ENCODE results near the gene MSRB1.
A peak's percentile ranks its signal among the peaks of the same experiment; 100 is the strongest.
"Not testable (repeated sequence)": the region's sequence is repeated elsewhere in the genome, so short reads cannot be mapped to it uniquely, and the experiment has no call there.

MSRB1 gene

DNA sequence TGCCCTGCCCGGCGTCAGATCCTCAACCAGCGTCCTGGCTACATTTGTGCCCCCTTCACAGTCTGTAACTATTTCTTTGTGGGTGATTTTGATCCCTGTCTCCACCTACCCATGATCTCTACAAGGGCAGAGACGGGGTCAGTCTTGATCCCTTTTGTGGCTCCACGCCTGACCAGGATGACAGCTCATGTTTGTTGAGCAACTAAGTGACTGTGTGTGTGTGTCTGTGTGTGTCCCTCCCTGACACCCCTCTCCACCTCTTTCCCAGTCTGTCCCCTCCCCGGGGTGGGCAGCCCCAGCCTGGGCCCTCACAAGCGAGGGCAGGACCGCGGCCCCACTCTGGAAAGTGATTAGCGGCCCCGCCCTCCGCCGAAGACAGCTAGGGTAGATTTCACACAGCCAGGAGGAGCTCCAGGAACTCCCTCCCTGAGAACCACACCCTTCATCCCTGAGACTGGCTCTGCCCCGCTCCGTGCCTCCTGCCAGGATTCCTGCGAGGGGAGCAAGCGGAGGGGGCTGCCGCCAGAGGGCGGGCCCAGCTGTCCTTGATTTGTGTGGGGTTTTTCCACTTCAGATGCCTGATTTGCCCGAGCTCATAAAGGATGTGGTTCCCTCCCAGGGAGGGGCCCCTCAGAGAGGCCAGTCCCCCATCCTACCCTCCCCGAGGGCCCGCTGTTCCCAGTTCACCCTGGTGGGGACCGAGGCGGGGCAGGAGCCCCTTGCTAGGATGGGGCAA lies 19.5 kb downstream of the MSRB1 start:
- H3K79me1 ChIP-seq (ENCODE audit: low read depth, low read length), result no peaks in the 10 kb centered on the region
- peak overlapping the region; percentile 6 for H2BK15ac ChIP-seq (ENCODE audit: low read length)
- H4K91ac ChIP-seq (ENCODE audit: low read depth, low read length, poor library complexity), result no peak overlapping the region
- WGBS, 2 donors (ENCODE audit: extremely low coverage in 2 of 2, insufficient read length in 2 of 2, insufficient replicate concordance in 1 of 2), result no CpG with 5 or more reads among the region's 24 CpGs
- no peak overlapping the region for H4K8ac ChIP-seq (ENCODE audit: low read depth, low read length)
- H2BK5ac ChIP-seq (ENCODE audit: low read length), result peak overlapping the region; percentile 30
- no peaks in the 10 kb centered on the region for H3K36me3 ChIP-seq (replicated peaks in 1 of 2; ENCODE audit: control insufficient read depth in 2 of 2, insufficient read depth in 2 of 2, low read length in 2 of 2)
- peak overlapping the region; percentile 12 for H3K4me2 ChIP-seq (ENCODE audit: insufficient read depth, low read length, poor library complexity, severe bottlenecking)
- peaks cover 15 to 23% of the 10 kb centered on the region in 2 donors for H3K4me1 ChIP-seq (ENCODE audit: control insufficient read depth in 2 of 2, insufficient read depth in 1 of 2, low read depth in 1 of 2, low read length in 2 of 2)
- H3K9ac ChIP-seq (ENCODE audit: low read depth, low read length, poor library complexity), result no peak overlapping the region
- peak overlapping the region; percentile 82 for H3K18ac ChIP-seq (ENCODE audit: low read length)
- H3K14ac ChIP-seq (ENCODE audit: low read length), result no peak overlapping the region
- H3K9me3 ChIP-seq (replicated peaks in 1 of 2; ENCODE audit: control insufficient read depth in 2 of 2, insufficient read depth in 1 of 2, low read depth in 1 of 2, low read length in 2 of 2), result peaks cover 0 to 3% of the 10 kb centered on the region in 2 donors
- H3K4me3 ChIP-seq (ENCODE audit: low read length in 2 of 2), result no peak overlapping the region
- no peak for DNase-seq (ENCODE audit: low spot score)
- peak overlapping the region; percentile 51 for H3K23ac ChIP-seq (ENCODE audit: low read depth, low read length, poor library complexity)
- H2AFZ ChIP-seq (ENCODE audit: low read length), result no peak overlapping the region
- peak overlapping the region; percentile 77 for H2BK120ac ChIP-seq (ENCODE audit: low read depth, low read length)
- H3K4ac ChIP-seq (ENCODE audit: low read length), result no peak overlapping the region
- H2AK5ac ChIP-seq (ENCODE audit: low read depth, low read length), result peak overlapping the region; percentile 83
- H2BK12ac ChIP-seq (ENCODE audit: low read length), result peak overlapping the region; percentile 35
- no peak overlapping the region for H3K27ac ChIP-seq (replicated peaks; ENCODE audit: low read length)
- H3K27me3 ChIP-seq (ENCODE audit: control insufficient read depth in 3 of 3, insufficient read depth in 3 of 3, low read depth in 1 of 3, low read length in 3 of 3), result peaks cover 17 to 77% (median 41%) of the 10 kb centered on the region in 3 experiments

DNA sequence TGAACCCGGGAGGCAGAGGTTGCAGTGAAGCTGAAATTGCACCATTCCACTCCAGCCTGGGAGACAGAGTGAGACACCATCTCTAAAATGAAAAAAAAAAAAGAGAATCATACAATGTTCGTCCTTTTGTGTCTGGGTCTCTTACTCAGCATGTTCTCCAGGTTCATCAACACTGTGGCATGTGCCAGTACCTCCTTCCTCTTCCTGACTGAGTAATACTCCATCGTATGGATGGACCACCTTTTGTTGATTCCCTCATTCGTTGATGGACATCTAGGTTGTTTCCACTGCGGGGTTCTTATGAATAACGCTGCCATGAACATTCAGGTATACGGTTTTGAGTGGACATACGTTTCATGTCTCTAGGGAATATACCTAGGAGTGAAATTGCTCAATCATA lies 20.6 kb downstream of the MSRB1 start:
- H3K9ac ChIP-seq (ENCODE audit: low read depth, low read length, poor library complexity), result no peak overlapping the region
- no peak overlapping the region for H2BK5ac ChIP-seq (ENCODE audit: low read length)
- peaks cover 16 to 27% of the 10 kb centered on the region in 2 donors for H3K4me1 ChIP-seq (ENCODE audit: control insufficient read depth in 2 of 2, insufficient read depth in 1 of 2, low read depth in 1 of 2, low read length in 2 of 2)
- no peaks in the 10 kb centered on the region for H3K36me3 ChIP-seq (replicated peaks in 1 of 2; ENCODE audit: control insufficient read depth in 2 of 2, insufficient read depth in 2 of 2, low read length in 2 of 2)
- no peak overlapping the region for H2BK15ac ChIP-seq (ENCODE audit: low read length)
- no peak overlapping the region for H2AFZ ChIP-seq (ENCODE audit: low read length)
- no peak overlapping the region for H3K14ac ChIP-seq (ENCODE audit: low read length)
- H2BK12ac ChIP-seq (ENCODE audit: low read length), result no peak overlapping the region
- no peak overlapping the region for H3K4ac ChIP-seq (ENCODE audit: low read length)
- peaks cover 22 to 81% (median 51%) of the 10 kb centered on the region in 3 experiments for H3K27me3 ChIP-seq (ENCODE audit: control insufficient read depth in 3 of 3, insufficient read depth in 3 of 3, low read depth in 1 of 3, low read length in 3 of 3)
- peaks cover 0 to 3% of the 10 kb centered on the region in 2 donors for H3K9me3 ChIP-seq (replicated peaks in 1 of 2; ENCODE audit: control insufficient read depth in 2 of 2, insufficient read depth in 1 of 2, low read depth in 1 of 2, low read length in 2 of 2)
- no peak overlapping the region for H2BK120ac ChIP-seq (ENCODE audit: low read depth, low read length)
- no peak overlapping the region for H3K4me2 ChIP-seq (ENCODE audit: insufficient read depth, low read length, poor library complexity, severe bottlenecking)
- H3K4me3 ChIP-seq (ENCODE audit: low read length in 2 of 2), result no peak overlapping the region
- no peak overlapping the region for H3K23ac ChIP-seq (ENCODE audit: low read depth, low read length, poor library complexity)
- H4K8ac ChIP-seq (ENCODE audit: low read depth, low read length), result no peak overlapping the region
- H3K18ac ChIP-seq (ENCODE audit: low read length), result no peak overlapping the region
- H3K79me1 ChIP-seq (ENCODE audit: low read depth, low read length), result no peaks in the 10 kb centered on the region
- no CpG with 5 or more reads among the region's 8 CpGs for WGBS, 2 donors (ENCODE audit: extremely low coverage in 2 of 2, insufficient read length in 2 of 2, insufficient replicate concordance in 1 of 2)
- DNase-seq (ENCODE audit: low spot score), result no peak
- no peak overlapping the region for H3K27ac ChIP-seq (replicated peaks; ENCODE audit: low read length)
- H2AK5ac ChIP-seq (ENCODE audit: low read depth, low read length), result no peak overlapping the region
- no peak overlapping the region for H4K91ac ChIP-seq (ENCODE audit: low read depth, low read length, poor library complexity)

DNA sequence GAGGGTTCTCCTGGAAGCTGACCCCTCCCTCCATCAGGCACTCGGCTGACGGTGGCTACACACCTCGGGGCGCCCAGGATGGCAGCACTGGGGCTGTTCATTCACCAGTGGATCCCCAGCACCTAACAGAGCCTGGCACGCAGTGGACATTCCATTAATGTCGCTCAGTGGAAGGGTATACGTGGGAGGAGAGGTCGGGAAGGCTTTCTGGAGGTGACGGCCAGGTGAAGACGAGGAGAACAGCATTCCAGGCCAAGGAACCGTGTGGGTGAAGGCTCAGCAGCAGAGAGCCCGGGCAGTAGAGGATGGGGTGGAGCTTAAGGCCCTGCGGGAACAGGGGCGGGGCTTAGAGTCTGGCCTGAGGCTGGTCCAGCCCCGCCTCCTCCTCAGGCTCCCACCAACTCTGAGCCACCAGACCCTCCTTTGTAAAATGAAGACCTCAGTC lies 22.2 kb downstream of the MSRB1 start:
- Histone ChIP-seq H3K27me3 (ENCODE audit: control insufficient read depth in 3 of 3, insufficient read depth in 3 of 3, low read depth in 1 of 3, low read length in 3 of 3) (peaks cover 26 to 88% (median 59%) of the 10 kb centered on the region in 3 experiments), H3K27ac (replicated peaks; ENCODE audit: low read length) (no peak overlapping the region), H2AFZ (ENCODE audit: low read length) (peak overlapping the region; percentile 39), H4K8ac (ENCODE audit: low read depth, low read length) (no peak overlapping the region), H4K91ac (ENCODE audit: low read depth, low read length, poor library complexity) (no peak overlapping the region), H3K4me1 (ENCODE audit: control insufficient read depth in 2 of 2, insufficient read depth in 1 of 2, low read depth in 1 of 2, low read length in 2 of 2) (peaks cover 18 to 40% of the 10 kb centered on the region in 2 donors), H3K4me3 (ENCODE audit: low read length in 2 of 2) (no peak overlapping the region), H2BK12ac (ENCODE audit: low read length) (no peak overlapping the region), H3K36me3 (replicated peaks in 1 of 2; ENCODE audit: control insufficient read depth in 2 of 2, insufficient read depth in 2 of 2, low read length in 2 of 2) (no peaks in the 10 kb centered on the region), H2BK15ac (ENCODE audit: low read length) (no peak overlapping the region), H3K18ac (ENCODE audit: low read length) (peak overlapping the region; percentile 4), H2BK120ac (ENCODE audit: low read depth, low read length) (no peak overlapping the region), H3K9me3 (replicated peaks in 1 of 2; ENCODE audit: control insufficient read depth in 2 of 2, insufficient read depth in 1 of 2, low read depth in 1 of 2, low read length in 2 of 2) (peaks cover 0 to 3% of the 10 kb centered on the region in 2 donors), H2AK5ac (ENCODE audit: low read depth, low read length) (no peak overlapping the region), H3K79me1 (ENCODE audit: low read depth, low read length) (no peaks in the 10 kb centered on the region), H3K14ac (ENCODE audit: low read length) (no peak overlapping the region), H3K4me2 (ENCODE audit: insufficient read depth, low read length, poor library complexity, severe bottlenecking) (peak overlapping the region; percentile 12), H3K23ac (ENCODE audit: low read depth, low read length, poor library complexity) (no peak overlapping the region), H3K9ac (ENCODE audit: low read depth, low read length, poor library complexity) (no peak overlapping the region), H3K4ac (ENCODE audit: low read length) (no peak overlapping the region), H2BK5ac (ENCODE audit: low read length) (no peak overlapping the region)
- no CpG with 5 or more reads among the region's 15 CpGs for WGBS, 2 donors (ENCODE audit: extremely low coverage in 2 of 2, insufficient read length in 2 of 2, insufficient replicate concordance in 1 of 2)
- peak; percentile 65 for DNase-seq (ENCODE audit: low spot score)

DNA sequence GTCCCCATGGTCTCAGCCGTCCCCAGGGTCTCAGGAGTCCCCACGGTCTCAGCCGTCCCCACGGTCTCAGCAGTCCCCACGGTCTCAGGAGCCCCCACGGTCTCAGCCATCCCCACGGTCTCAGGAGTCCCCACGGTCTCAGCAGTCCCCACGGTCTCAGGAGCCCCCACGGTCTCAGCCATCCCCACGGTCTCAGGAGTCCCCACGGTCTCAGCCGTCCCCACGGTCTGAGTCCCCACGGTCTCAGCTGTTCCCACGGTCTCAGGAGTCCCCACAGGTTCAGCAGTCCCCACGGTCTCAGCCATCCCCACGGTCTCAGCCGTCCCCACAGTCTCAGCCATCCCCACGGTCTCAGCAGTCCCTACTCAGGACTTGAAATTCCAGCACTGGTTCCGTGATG lies 22.9 kb downstream of the MSRB1 start:
- not testable (repeated sequence) for H4K8ac ChIP-seq (ENCODE audit: low read depth, low read length); H3K27ac ChIP-seq (replicated peaks; ENCODE audit: low read length); H3K14ac ChIP-seq (ENCODE audit: low read length); H2BK120ac ChIP-seq (ENCODE audit: low read depth, low read length); H3K9ac ChIP-seq (ENCODE audit: low read depth, low read length, poor library complexity); H3K4me3 ChIP-seq (ENCODE audit: low read length in 2 of 2); H2BK5ac ChIP-seq (ENCODE audit: low read length); H4K91ac ChIP-seq (ENCODE audit: low read depth, low read length, poor library complexity); DNase-seq (ENCODE audit: low spot score); H3K4me2 ChIP-seq (ENCODE audit: insufficient read depth, low read length, poor library complexity, severe bottlenecking); H3K9me3 ChIP-seq (replicated peaks in 1 of 2; ENCODE audit: control insufficient read depth in 2 of 2, insufficient read depth in 1 of 2, low read depth in 1 of 2, low read length in 2 of 2); H3K36me3 ChIP-seq (replicated peaks in 1 of 2; ENCODE audit: control insufficient read depth in 2 of 2, insufficient read depth in 2 of 2, low read length in 2 of 2); H3K79me1 ChIP-seq (ENCODE audit: low read depth, low read length); H3K4ac ChIP-seq (ENCODE audit: low read length); H2AFZ ChIP-seq (ENCODE audit: low read length)
- H2AK5ac ChIP-seq (ENCODE audit: low read depth, low read length), result peak overlapping the region; percentile 97
- peak overlapping the region; percentile 5 for H3K18ac ChIP-seq (ENCODE audit: low read length)
- peak overlapping the region; percentile 26 for H2BK12ac ChIP-seq (ENCODE audit: low read length)
- H3K23ac ChIP-seq (ENCODE audit: low read depth, low read length, poor library complexity), result peak overlapping the region; percentile 0
- WGBS, 2 donors (ENCODE audit: extremely low coverage in 2 of 2, insufficient read length in 2 of 2, insufficient replicate concordance in 1 of 2), result no CpG with 5 or more reads among the region's 21 CpGs
- peak overlapping the region; percentile 79 for H2BK15ac ChIP-seq (ENCODE audit: low read length)
- H3K27me3 ChIP-seq (ENCODE audit: control insufficient read depth in 3 of 3, insufficient read depth in 3 of 3, low read depth in 1 of 3, low read length in 3 of 3), result peaks cover 26 to 88% (median 59%) of the 10 kb centered on the region in 3 experiments
- H3K4me1 ChIP-seq (ENCODE audit: control insufficient read depth in 2 of 2, insufficient read depth in 1 of 2, low read depth in 1 of 2, low read length in 2 of 2), result peaks cover 18 to 40% of the 10 kb centered on the region in 2 donors
